B cell (primary cell): ENCODE data around the gene MRPL23.

Experiments used
- EZH2 ChIP-seq: IDR thresholded peaks from 2 replicates; pipeline ENCODE4 v1.6.1; 2012; ENCODE audit warnings: borderline replicate concordance, low read depth, mild to moderate bottlenecking, moderate library complexity, low read length; ENCODE audit not compliant: insufficient read depth, poor library complexity, severe bottlenecking
- TF ChIP-seq, protein P1 (sequence below): fragments of 200-600 bp; IDR thresholded peaks from one replicate; pipeline ENCODE4 v1.8.0; 2022; ENCODE audit warnings: antibody characterized with exemption, mild to moderate bottlenecking

DNA sequence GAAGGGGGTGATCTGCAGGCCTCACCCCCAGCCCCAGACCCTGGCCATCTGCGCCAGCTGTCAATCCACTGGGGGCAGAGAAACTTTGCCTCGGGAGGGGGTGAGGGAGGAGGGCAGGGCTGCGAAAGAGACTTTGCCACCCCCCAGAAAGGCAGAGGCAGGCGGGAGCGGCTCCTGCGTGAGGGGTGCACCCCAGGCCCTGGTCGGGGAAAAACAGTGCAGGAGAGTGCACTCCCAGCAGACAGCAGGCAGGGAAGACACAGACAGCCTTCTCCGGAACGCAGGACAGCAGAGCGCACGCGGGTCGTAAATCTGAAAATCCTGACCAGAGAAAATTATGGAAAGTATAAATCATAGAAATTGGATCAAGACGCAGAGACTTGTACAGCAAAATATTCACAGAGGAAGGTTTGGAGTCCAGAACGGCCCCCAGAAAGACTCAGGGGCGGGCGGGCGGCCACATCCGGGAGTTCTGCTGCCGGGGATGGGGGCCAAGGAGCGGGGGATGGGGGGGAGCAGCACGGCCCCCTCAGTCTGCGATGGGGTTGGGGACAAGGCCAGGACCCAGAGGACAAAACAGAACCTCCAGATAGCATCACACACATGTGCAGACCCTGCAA is 8.0 kb upstream of the MRPL23 start:
- TF ChIP-seq, protein P1, sequence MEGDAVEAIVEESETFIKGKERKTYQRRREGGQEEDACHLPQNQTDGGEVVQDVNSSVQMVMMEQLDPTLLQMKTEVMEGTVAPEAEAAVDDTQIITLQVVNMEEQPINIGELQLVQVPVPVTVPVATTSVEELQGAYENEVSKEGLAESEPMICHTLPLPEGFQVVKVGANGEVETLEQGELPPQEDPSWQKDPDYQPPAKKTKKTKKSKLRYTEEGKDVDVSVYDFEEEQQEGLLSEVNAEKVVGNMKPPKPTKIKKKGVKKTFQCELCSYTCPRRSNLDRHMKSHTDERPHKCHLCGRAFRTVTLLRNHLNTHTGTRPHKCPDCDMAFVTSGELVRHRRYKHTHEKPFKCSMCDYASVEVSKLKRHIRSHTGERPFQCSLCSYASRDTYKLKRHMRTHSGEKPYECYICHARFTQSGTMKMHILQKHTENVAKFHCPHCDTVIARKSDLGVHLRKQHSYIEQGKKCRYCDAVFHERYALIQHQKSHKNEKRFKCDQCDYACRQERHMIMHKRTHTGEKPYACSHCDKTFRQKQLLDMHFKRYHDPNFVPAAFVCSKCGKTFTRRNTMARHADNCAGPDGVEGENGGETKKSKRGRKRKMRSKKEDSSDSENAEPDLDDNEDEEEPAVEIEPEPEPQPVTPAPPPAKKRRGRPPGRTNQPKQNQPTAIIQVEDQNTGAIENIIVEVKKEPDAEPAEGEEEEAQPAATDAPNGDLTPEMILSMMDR = no peak
- no peak for TF ChIP-seq EZH2
